GM18505 (cell line): ENCODE results near the gene PCGF2.
A peak's percentile ranks its signal among the peaks of the same experiment; 100 is the strongest.

Experiments
- ATAC-seq: cut with Tn5 transposase; IDR thresholded peaks from one replicate; pipeline ENCODE4 v1.9.1; 2021; ENCODE audit not compliant: unreplicated experiment
- POLR2A ChIP-seq: IDR thresholded peaks from 4 replicates; pipeline ENCODE4 v1.6.1; 2011; ENCODE audit warnings: borderline replicate concordance; ENCODE audit not compliant: insufficient read depth, insufficient read length; ENCODE audit errors: extremely low read depth

Gene PCGF2

GRCh38 chr17:38773258-38773657 lies 25.1 kb upstream of the PCGF2 start:
- ATAC-seq = no peak
- TF ChIP-seq POLR2A = no peak

- no peak for TF ChIP-seq POLR2A
- no peak for ATAC-seq
Observed at GRCh38 chr17:38768417-38768816, 20.3 kb upstream of the PCGF2 start.

GRCh38 chr17:38766341-38766740 lies 18.2 kb upstream of the PCGF2 start:
- no peak for ATAC-seq
- TF ChIP-seq POLR2A = no peak

- no peak for ATAC-seq
- no peak for TF ChIP-seq POLR2A
Observed at GRCh38 chr17:38762231-38762630, 14.1 kb upstream of the PCGF2 start.

DNA sequence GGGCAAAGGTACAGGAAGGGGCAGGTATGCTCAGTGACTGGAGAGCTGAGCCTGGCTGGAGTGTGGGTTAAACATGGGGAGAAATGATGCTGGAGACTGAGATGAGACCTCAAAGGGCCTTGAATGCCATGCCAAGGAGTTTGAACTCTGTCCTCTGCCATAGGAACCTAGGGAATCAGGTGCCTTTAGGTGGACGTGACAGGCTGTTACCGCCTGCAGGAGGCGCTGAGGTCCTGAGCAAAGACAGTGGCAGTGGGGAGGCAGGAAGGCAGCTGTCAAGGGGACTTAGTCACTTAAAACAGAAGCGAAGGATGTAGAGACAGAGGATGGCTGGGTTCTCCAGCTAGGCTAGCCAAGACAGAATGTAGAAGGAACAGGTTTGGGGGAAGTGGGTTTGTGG lies 13.5 kb upstream of the PCGF2 start:
- ATAC-seq = no peak
- TF ChIP-seq POLR2A = no peak

DNA sequence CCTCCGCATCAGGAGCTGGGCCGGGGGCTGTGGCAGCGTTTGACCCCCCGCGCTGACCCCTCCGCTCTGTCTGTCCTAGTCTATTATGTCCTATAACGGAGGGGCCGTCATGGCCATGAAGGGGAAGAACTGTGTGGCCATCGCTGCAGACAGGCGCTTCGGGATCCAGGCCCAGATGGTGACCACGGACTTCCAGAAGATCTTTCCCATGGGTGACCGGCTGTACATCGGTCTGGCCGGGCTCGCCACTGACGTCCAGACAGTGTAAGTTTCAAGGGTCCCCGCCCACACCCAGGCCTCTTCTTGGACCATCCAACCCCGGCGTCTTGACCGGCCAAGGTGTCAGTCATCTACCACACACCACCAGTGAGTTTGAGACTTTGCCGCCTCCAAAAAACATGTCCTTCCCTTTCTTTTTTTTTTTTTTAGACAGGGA lies 5.0 kb upstream of the PCGF2 start:
- ATAC-seq = no peak
- no peak for TF ChIP-seq POLR2A

DNA sequence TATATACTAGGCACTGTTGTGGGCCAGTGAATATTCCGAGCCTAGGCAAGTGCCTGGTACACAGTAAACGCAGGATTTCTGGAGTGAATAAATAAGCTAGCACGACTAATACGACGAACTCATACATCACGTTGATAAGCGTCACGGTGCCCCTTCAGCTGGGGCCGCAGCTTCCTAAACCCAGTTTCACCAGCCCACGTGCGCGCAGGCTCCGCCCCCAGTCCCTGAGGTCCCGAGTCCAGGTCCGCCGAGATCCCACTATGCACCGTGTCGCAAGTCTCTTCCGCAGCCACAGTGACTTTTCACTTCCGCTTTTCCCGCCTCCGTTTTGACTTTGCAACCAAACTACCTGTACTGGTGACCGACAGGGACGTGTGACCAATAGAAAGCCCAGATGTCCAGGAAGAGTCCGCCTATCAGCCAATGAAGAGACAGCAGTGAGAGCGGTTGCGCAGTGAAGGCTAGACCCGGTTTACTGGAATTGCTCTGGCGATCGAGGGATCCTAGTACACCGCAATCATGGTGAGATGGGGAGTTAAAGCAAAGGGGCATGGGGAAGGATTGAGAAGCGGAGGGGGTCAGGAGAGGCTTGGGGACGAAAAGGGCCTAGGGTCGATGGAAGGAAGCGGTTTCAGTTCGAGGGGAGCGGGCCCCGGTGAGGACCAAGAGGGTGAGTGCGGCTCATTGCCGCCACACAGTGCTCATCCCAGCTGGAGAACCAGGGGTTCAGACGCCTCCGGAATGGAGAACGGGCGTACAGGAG lies 4.4 kb upstream of the PCGF2 start, which contains the start of gene PSMB3:
TSS of gene PSMB3 (plus strand) at position 434 of the 763 bp plus-strand sequence. CDS start at position 520, 86 bp downstream.
- peak; percentile 77 for ATAC-seq

DNA sequence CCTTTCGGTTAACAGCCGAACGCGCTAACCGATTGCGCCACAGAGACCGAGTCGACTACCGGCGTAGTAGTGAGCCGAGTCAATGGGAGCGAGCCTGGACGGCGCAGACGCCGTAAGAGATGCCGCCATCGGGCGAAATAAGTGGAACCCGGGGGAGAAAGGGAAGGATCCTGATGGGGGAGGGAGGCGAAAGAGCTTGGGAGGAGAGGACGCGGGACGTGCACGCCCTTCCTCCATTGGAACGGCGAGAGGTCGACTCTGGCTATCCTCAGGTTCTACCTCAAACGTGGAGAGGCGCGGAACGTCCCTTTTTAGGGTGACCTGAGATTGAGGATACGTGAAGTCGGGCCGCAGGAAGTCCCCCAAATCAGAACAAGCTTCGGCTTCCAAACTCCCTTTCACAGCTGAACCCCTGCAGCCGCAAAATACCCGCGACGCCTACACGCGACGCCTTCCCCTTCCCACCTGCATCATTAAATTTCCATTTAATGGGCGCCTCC lies 3.7 kb upstream of the PCGF2 start:
- no peak for TF ChIP-seq POLR2A
- peak; percentile 36 for ATAC-seq

More for the DNA sequence above, 4.4 kb upstream of the PCGF2 start, which contains the start of gene PSMB3:
- TF ChIP-seq POLR2A = peak; percentile 73

GRCh38 chr17:38751144-38751807 lies 3.1 kb upstream of the PCGF2 start:
- no peak for ATAC-seq
- no peak for TF ChIP-seq POLR2A

- ATAC-seq = no peak
Observed at GRCh38 chr17:38750312-38751121, 2.4 kb upstream of the PCGF2 start.

DNA sequence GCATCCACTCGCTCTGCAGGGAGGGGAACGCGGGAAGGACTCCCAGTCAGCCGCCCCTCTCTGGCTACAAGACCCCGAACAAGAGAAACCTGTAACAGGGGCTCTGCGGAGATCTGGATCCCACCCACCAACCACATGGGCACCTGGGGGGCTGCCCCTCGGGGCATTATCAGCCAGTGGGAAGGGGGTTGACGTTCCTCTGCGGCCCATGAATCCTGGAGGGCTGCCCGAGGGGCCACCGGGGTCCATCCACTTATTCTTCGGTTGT lies 1.8 kb upstream of the PCGF2 start:
- no peak for ATAC-seq
- no peak for TF ChIP-seq POLR2A

More at GRCh38 chr17:38750312-38751121, 2.4 kb upstream of the PCGF2 start:
- no peak for TF ChIP-seq POLR2A

DNA sequence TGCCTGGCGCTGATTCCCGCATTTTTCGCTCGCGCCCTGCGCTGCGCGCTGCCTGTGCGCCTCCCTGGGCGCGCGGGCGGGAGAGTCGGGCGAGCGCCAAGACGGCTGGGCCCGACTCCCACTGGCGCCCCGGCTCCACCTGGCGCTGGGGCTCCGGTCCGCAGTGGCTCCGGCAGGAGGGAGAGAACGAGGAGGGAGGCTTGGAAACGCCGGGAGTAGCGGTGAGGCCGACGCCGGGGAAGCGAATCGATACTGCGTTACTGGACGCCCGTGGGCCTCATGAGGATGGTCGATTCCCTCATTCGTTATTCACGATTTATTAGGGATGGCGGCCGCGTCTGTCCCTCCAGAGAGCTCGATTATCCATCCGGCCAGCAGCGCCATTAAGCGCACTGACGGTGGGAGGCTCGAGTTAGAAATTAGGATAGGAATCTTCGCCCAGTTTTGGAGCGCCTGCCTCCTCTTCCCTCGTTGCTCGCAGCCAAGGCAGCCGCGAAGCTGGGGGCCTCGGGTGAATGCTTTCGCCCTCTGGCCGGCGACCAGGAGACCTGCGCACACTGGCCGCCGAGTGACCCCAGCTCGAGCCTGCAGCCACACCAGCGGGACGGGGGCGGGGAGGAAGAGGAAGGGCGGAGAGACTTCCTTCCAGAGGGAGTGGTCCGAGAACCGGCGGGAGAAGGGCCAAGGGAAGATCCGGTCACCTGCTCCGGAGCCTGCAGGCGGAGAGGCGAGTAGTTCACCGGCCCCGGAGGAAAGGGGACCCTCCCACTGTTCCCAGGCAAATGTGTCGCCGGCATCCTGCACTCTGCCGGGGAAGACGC lies 1.3 kb upstream of the PCGF2 start:
- no peak for ATAC-seq
- peak; percentile 46 for TF ChIP-seq POLR2A

- ATAC-seq = no peak
- no peak for TF ChIP-seq POLR2A
Observed at GRCh38 chr17:38748892-38749222, 721 bp upstream of the PCGF2 start.

GRCh38 chr17:38747463-38748148 lies 530 bp downstream of the PCGF2 start:
- no peak for TF ChIP-seq POLR2A
- no peak for ATAC-seq
